Measurements from ENCODE around the gene STRIP1.
A peak's percentile ranks its signal among the peaks of the same experiment; 100 is the strongest.

STRIP1 gene

DNA sequence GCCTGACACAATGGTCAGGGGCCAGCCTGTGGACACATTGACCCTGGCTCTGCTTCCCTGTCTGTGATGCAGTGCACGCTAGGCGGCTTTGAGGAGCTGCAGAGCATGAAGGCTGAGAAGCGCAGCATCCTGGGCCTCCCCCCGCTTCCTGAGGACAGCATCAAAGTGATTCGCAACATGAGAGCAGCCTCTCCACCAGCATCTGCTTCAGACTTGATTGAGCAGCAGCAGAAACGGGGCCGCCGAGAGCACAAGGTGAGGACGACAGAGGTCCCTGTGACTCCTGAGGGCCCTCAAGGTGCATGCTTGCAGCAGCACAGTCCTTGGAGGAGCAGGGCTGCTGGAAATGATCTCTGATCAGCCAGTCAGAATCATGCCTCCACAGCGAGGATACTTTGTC is 8.6 kb downstream of the STRIP1 start:
- H3K27ac ChIP-seq = no peak overlapping the region
- TF ChIP-seq CTCF (conservative IDR thresholded peaks at IDR 0.05) = no peak

- H3K27ac ChIP-seq = peak overlapping the region; percentile 43
Observed at GRCh38 chr1:110047463-110047862, 13.0 kb downstream of the STRIP1 start.

GRCh38 chr1:110048240-110048639 is 13.8 kb downstream of the STRIP1 start:
- H3K27ac ChIP-seq = peak overlapping the region; percentile 43; the same call in 1 of the 2 replicates
- no peak for TF ChIP-seq CTCF (conservative IDR thresholded peaks at IDR 0.05)

More at GRCh38 chr1:110047463-110047862, 13.0 kb downstream of the STRIP1 start:
- TF ChIP-seq CTCF (conservative IDR thresholded peaks at IDR 0.05) = peak; percentile 38; the same call in 1 of the 2 replicates

- 0 out of 2 replicates have a peak overlapping the region, but pooled peaks have one; percentile 43 for H3K27ac ChIP-seq
- no peak for TF ChIP-seq CTCF (conservative IDR thresholded peaks at IDR 0.05)
Observed at GRCh38 chr1:110048923-110049601, 14.6 kb downstream of the STRIP1 start.

- no peak for TF ChIP-seq CTCF (conservative IDR thresholded peaks at IDR 0.05)
- H3K27ac ChIP-seq = no peak overlapping the region
Observed at GRCh38 chr1:110049801-110050601, 15.6 kb downstream of the STRIP1 start.

DNA sequence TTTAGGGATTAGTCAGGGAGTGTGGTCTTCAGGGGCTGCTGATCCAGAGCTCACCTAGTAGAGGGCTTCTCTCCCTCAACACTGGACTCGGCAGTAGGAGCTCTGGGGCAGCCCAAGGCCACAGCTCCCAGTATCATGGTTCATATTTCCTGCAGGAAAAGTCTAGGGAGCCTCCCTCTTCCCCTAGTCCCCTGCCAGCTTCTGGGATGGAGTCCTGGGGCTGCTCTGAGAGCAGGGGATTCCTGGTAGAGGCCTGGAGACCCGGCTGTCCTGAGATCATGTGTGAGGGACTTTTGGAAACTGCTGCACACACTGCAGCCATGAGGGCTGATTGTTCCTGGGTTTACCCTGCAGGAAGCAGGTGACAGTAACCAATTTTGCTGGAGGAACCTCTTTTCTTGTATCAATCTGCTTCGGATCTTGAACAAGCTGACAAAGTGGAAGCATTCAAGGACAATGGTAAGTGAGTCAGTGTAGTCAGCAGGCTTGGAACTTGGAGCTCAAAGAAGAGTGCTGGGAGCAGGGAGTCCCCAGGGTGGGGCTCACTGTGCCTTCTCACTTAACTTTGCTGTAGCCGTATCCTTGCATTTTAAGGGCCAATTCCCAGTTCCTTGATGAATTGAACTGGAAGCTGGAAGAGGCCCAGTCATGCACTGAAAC is 16.3 kb downstream of the STRIP1 start:
- no peak overlapping the region for H3K27ac ChIP-seq
- no peak for TF ChIP-seq CTCF (conservative IDR thresholded peaks at IDR 0.05)

DNA sequence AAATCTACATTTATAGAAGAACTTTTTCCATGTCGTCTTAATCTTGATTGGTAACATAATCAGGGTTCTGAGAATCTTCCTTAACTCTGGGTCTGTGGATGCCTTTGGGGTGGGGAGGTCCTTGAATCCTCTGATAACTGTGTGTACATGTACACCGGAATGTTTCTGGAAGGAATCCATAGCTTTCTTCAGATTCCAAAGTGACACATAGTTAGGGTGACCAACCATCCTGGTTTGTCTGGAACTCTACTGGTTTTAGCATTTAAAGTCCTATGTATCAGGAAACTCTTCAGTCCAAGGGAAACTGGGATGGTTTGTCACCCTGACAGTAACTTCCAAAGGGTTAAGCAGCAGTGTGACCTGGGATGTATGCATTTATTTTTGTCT is 16.8 kb downstream of the STRIP1 start:
- H3K27ac ChIP-seq = no peak overlapping the region
- no peak for TF ChIP-seq CTCF (conservative IDR thresholded peaks at IDR 0.05)

Measured in VCaP (cell line).